ENCODE results near the gene HACE1. TPM values are rescaled to one million over a fixed set of nuclear protein-coding genes. Genes with fewer than 3 reads are reported as not detected.

Gene HACE1
- total RNA-seq, 1 experiment from 2014 or later = 12.7 TPM

DNA sequence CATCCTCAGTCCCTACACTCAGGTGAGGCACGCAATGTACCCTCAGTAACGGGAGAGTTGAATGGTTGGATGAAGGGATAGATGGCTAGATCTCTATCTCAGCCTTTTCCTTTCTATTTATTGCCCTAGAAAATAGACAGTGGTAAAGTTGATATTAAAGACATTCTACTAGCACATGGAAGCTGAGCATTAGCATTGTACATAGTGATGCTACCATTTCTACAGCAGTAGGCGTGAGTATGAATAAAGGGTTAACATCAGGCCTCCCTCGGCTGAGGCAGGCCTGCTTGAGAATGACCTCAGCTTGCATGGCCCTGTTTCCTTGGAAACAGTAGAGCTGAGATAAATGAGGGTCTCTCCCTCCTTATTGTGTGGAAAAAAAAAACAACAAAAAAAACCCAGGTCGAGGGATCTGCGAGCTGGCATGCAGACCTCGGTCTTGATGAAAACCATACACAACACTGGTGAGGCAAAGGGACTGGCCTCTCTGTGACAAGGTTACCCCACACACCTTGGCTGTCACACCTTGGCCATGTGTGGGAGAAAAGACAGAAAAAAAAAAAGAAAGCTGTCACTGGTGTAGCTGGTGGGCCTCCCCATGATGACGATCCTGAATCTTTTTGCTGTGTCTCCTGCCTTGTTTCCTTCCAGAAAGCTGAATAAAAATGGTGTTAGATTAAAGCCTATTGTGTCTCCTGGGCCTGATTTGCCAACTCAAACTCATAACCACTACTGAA, 160.0 kb downstream of the HACE1 start:
- no peaks in the 10 kb centered on the region for H3K36me3 ChIP-seq (replicated peaks; ENCODE audit: control insufficient read depth, insufficient read depth, low read length)
- no peak overlapping the region for H3K4me3 ChIP-seq (ENCODE audit: insufficient read depth, low read depth, low read length)
- DNase-seq = no peak
- H3K27me3 ChIP-seq (ENCODE audit: control insufficient read depth, insufficient read depth, low read length) = no peaks in the 10 kb centered on the region

DNA sequence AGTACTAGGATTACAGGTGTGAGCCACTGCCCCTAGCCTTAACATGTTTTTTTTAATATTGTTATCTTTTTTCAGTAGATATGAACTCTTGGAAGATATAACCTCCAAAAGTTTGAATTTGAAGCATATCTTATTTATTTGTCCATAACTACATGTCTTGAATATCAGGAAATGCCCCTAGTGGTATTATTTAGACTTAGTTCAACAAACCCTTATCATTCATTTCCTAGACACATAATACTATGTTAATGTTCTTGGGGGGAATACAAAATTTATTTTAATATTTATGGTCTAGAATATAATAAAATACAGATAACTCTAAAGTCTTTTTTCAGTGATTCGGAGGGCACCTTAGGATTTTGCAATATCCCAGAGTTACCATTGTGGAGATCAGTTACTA, 160.7 kb downstream of the HACE1 start:
- Histone ChIP-seq H3K36me3 (replicated peaks; ENCODE audit: control insufficient read depth, insufficient read depth, low read length) (no peaks in the 10 kb centered on the region), H3K27me3 (ENCODE audit: control insufficient read depth, insufficient read depth, low read length) (no peaks in the 10 kb centered on the region), H3K4me3 (ENCODE audit: insufficient read depth, low read depth, low read length) (no peak overlapping the region)
- no peak for DNase-seq

DNA sequence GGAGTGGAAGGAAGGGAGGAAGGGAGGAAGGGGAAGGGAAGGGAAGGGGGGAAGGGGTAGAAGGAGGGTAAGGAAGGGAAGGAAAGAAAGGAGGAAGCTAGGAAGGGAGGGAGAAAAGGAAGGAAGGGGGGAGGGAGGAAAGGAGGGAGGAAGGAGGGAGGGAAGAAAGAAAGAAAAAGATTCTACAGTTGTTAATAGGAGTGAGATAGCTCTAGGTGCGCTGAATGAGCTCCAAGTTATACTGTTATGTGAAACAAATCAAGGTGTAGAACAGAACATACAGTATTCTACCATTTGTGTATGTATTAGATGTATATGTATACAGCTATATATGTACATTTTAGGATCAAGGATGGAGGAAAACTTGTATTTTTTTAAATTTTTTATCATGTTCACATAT, 167.7 kb downstream of the HACE1 start:
- DNase-seq = no peak
- no peak overlapping the region for H3K4me3 ChIP-seq (ENCODE audit: insufficient read depth, low read depth, low read length)
- H3K36me3 ChIP-seq (replicated peaks; ENCODE audit: control insufficient read depth, insufficient read depth, low read length) = no peaks in the 10 kb centered on the region
- no peaks in the 10 kb centered on the region for H3K27me3 ChIP-seq (ENCODE audit: control insufficient read depth, insufficient read depth, low read length)

DNA sequence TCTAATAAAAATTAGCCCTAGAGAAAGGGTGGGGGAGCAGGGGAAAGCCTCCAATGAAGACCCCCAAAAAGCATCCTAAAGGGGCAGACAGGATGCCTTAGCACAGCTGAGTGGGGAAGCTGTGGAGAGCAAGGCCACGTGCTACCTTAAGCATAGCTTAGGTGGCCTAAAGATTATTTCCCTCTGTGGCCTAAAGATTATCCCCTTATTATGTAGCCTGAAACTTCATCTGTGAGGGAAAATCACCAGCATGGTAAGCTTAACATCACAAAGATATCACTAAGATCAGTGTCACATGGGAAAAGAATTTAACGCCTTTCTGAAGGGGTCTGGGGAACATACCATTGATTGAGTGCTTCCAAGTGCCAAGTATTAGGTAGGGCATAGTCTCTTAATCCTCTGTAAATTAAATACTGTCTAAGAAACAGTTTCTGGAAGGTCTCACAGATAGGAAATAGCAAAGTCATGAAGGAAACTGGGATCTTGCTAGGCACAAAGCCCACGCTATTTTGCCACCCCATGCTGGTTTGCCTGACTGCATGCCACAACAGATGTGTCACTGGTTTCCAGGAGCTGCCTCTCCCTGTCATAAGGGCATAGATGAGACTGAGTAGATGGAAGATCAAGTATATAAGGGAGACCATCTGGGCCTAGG, 170.0 kb downstream of the HACE1 start:
- Histone ChIP-seq H3K4me3 (ENCODE audit: insufficient read depth, low read depth, low read length) (no peak overlapping the region), H3K27me3 (ENCODE audit: control insufficient read depth, insufficient read depth, low read length) (no peaks in the 10 kb centered on the region), H3K36me3 (replicated peaks; ENCODE audit: control insufficient read depth, insufficient read depth, low read length) (no peaks in the 10 kb centered on the region)
- no peak for DNase-seq

DNA sequence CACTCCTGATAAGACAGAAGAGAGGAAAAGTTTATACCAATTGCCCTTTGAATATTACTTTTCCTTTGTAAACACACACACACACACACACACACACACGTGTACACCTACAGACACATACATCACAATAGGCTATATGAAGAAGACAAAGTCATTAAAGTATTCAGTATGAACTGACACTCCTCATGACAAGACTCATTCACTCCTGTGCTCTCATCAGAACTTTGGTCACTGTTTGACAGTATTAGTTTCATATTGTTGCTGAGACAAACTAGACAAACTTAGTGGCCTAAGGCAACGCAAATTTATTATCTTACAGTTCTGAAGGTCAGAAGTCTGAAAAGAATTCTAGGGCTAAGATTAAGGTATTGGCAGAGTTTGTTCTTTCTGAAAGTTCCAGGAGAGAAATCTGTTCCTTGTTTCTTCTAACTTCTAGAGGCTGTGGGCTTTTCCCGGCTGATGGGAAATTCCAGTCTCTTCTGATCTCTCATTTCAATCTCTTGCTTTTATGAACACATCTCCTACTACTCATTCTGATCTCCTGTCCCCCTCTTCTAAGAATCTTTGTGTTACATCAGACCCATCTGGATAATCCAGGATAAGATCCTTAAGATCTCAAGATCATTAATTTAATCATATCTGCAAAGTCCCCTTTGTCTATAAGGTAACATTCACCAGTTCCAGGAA, 171.3 kb downstream of the HACE1 start:
- no peaks in the 10 kb centered on the region for H3K27me3 ChIP-seq (ENCODE audit: control insufficient read depth, insufficient read depth, low read length)
- no peak overlapping the region for H3K4me3 ChIP-seq (ENCODE audit: insufficient read depth, low read depth, low read length)
- no peaks in the 10 kb centered on the region for H3K36me3 ChIP-seq (replicated peaks; ENCODE audit: control insufficient read depth, insufficient read depth, low read length)
- no peak for DNase-seq

DNA sequence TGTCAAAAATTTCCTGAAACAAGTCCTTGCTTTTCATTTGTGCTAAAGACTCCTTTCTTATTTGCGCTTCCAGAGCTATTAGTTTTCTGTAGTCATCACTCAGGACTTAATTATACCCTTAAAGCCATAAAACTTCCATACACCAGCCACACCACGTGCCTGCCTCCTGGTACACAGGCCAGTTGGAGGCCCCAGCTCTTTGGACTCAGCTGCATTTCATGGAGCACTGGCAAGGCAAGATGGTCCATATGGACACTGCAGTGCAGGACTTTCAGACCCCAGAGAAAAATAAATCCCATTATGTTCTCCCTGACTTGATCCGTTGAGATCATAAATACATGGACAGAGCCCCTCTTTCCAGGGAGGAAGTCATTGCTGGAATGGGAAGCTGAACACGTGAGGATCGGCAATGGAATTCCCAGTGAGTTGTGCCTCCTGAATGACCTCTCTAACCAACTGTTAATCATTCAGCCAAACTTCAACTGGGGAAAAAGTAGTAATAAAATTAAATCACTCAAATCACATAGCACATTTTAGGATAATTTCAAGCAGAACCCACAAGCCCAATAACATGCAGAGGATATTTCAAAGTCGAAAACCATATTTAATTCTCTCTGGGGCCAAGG, 173.1 kb downstream of the HACE1 start:
- DNase-seq = no peak
- Histone ChIP-seq H3K4me3 (ENCODE audit: insufficient read depth, low read depth, low read length) (no peak overlapping the region), H3K27me3 (ENCODE audit: control insufficient read depth, insufficient read depth, low read length) (no peaks in the 10 kb centered on the region), H3K36me3 (replicated peaks; ENCODE audit: control insufficient read depth, insufficient read depth, low read length) (no peaks in the 10 kb centered on the region)

DNA sequence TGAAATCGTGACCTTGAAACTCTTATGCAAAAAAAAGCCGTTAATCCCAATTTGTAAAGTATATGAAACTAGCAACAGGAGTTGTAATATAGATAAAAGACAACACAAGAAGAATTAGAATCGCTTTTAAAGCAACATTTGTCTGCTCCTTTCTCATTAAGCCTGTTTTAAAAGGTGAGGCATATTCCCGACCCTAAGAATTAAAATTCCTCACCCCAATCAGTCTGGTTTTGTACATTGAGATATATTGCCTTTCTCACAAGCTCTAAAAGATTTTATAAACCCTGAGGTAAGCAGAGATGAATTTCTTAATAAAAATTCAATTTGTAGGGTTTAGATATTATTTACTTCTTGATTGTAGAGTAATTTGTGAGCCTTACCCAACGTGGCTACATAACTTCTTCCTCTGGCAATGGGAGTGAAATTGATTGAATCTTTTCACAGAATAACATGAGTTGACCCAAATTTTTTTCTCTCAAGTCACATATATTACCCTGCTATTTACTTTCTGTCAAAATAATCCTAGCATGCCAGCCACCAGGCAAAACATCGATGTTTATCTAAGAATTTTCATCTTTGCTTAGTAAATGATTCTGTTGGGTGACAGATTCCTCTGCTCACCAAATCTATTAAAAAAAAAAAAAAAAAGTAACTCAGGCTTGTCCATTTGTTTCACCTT, 173.7 kb downstream of the HACE1 start:
- H3K36me3 ChIP-seq (replicated peaks; ENCODE audit: control insufficient read depth, insufficient read depth, low read length) = no peaks in the 10 kb centered on the region
- no peak for DNase-seq
- no peaks in the 10 kb centered on the region for H3K27me3 ChIP-seq (ENCODE audit: control insufficient read depth, insufficient read depth, low read length)
- no peak overlapping the region for H3K4me3 ChIP-seq (ENCODE audit: insufficient read depth, low read depth, low read length)

DNA sequence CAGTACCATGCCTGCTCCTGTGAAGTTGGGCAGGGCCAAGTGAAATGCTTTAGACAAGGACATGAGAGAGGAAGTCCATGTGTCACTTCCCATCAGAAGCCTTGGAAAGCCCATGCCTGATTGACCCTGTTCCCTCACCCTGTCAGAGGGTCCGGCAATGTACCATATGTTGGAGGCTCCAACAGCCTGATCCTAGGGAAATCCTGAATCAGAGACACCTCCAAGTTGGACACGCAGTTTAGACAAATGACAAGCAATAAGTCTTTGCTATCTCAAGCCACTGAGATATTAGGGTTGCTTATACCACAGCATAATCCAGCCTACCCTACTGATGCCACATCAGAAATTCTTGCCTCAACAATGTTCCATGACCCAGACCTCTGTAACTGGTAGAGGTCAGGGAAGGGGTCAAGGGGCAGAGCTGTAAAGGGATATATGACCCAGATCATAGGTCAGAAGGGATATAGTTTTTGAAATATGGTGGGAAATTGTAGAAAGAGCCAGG, 174.8 kb downstream of the HACE1 start:
- no peak overlapping the region for H3K4me3 ChIP-seq (ENCODE audit: insufficient read depth, low read depth, low read length)
- DNase-seq = no peak
- H3K27me3 ChIP-seq (ENCODE audit: control insufficient read depth, insufficient read depth, low read length) = no peaks in the 10 kb centered on the region
- no peaks in the 10 kb centered on the region for H3K36me3 ChIP-seq (replicated peaks; ENCODE audit: control insufficient read depth, insufficient read depth, low read length)

DNA sequence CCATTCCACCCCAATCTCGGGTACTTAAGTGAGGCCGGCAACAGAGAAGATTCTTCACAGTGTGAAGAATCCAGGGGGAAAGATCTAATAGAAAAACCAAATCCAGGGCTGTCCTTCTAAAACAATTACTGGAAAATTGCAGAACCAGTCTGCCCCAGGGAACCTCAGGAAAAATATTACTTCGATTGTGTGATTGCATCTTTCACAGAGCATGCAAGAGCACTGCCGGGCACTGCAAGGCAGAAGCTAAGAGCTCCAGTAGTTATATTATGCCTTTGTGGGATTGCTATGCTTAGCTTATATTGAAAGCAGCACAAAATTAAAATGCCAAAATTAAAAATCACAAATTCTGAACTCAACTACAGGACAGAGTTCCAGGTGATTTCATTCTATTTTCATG, 175.9 kb downstream of the HACE1 start:
- H3K4me3 ChIP-seq (ENCODE audit: insufficient read depth, low read depth, low read length) = no peak overlapping the region
- DNase-seq = no peak
- H3K36me3 ChIP-seq (replicated peaks; ENCODE audit: control insufficient read depth, insufficient read depth, low read length) = no peaks in the 10 kb centered on the region
- no peaks in the 10 kb centered on the region for H3K27me3 ChIP-seq (ENCODE audit: control insufficient read depth, insufficient read depth, low read length)

DNA sequence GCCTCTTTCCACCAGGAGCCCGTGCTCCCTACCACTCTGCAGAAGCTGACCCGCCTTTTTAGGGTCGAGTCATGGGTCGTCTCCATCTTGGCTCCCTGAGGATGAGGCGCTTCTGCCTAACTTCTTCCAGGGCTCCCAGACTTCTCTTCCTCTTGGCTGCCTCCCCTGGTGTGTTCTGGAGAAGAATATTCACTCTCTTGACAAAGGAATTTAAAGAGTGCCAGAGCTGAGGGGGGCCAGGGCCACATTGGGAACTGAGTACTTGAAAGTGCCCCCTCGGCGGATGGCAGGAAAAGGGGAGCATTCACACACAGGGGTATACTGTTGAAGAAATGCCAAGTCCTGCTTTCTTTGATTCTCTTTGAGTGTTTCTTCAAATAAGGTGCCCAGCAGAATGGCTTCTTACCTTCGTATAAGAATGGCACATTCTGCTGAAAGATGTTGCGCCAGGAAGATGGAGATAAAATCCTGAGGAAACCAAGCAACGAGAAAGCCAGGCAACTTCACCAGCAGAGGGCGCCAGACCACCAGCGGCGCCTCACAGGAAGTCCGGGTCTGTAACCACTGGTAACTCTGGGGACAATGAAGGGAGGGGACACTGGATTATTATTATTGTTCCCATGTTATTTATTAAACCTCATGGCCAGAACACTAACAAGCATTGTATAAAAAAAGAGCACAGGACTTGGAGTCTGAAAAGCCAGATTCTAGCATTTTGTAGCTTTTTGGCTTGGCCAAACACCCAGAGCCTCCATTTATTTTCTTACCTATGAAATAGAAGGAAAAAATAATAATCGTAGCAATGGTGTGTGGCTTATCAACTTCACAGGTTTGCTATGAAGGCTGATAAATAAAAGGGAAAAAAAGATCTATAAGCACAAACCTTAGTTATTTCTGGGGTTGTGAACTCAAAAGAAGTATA, 176.7 kb downstream of the HACE1 start:
- DNase-seq = peak; percentile 47
- Histone ChIP-seq H3K27me3 (ENCODE audit: control insufficient read depth, insufficient read depth, low read length) (no peaks in the 10 kb centered on the region), H3K4me3 (ENCODE audit: insufficient read depth, low read depth, low read length) (no peak overlapping the region), H3K36me3 (replicated peaks; ENCODE audit: control insufficient read depth, insufficient read depth, low read length) (no peaks in the 10 kb centered on the region)

DNA sequence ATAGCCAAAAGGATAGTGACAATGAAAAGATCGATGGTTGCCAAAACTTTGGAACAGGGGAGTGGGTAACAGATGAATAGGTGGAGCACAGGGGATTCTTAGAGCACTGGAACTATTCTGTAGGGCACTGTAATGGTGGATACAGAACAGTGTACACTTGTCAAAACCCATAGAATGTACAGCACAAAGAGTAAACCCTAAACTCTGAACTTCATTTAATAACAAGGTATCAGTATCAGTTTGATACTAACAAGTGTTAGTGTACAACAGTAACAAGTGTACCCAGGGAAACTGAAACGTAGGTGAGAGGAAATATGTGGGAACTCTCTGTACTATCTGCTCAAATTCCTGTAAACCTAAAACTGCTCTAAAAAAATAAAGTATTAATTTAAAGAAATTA, 179.2 kb downstream of the HACE1 start:
- DNase-seq = no peak
- Histone ChIP-seq H3K4me3 (ENCODE audit: insufficient read depth, low read depth, low read length) (no peak overlapping the region), H3K27me3 (ENCODE audit: control insufficient read depth, insufficient read depth, low read length) (no peaks in the 10 kb centered on the region), H3K36me3 (replicated peaks; ENCODE audit: control insufficient read depth, insufficient read depth, low read length) (no peaks in the 10 kb centered on the region)

DNA sequence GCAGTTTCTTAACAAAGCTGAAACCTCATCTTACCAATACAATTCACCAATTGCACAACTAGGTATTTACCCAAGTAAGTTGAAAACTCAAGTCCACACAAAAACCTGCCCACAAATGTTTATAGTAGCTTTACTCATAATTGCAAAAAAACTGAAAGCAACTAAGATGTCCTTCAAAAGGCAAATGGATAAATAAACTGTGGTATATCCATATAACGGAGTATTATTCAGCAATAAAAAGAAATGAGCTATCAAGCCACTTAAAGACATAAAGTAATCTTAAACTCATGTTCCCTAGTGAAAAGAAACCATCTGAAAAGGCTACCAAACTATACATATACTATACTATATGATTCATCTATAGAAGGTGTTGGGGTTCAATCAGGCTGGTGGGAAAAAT, 179.7 kb downstream of the HACE1 start:
- Histone ChIP-seq H3K27me3 (ENCODE audit: control insufficient read depth, insufficient read depth, low read length) (no peaks in the 10 kb centered on the region), H3K4me3 (ENCODE audit: insufficient read depth, low read depth, low read length) (no peak overlapping the region), H3K36me3 (replicated peaks; ENCODE audit: control insufficient read depth, insufficient read depth, low read length) (no peaks in the 10 kb centered on the region)
- DNase-seq = no peak

Data from H7 (cell line).